Liver (tissue), 9 donors: ENCODE measurements around the gene HARBI1. TPM values are rescaled to one million over a fixed set of nuclear protein-coding genes. Genes with fewer than 3 reads are reported as not detected.

Experiments used
- DNase-seq: peaks from one replicate; pipeline ENCODE4 v3.0.0-alpha.2; 2017; ENCODE audit warnings: low spot score
- H3K27ac ChIP-seq, 2 donors: one replicate each; pipeline ENCODE4 v1.7.0; 2013; ENCODE audit warnings: inconsistent platforms in 2 of 2, low read length in 2 of 2, control low read depth in 1 of 2, low read depth in 1 of 2, mild to moderate bottlenecking in 1 of 2
- H3K27me3 ChIP-seq, 4 donors: one replicate each; pipeline versions ENCODE4 v1.6.1 to v1.7.0; 2013; ENCODE audit warnings: low read length in 3 of 4, inconsistent platforms in 1 of 4, mild to moderate bottlenecking in 1 of 4, moderate library complexity in 1 of 4; ENCODE audit not compliant: control insufficient read depth in 4 of 4, insufficient read depth in 4 of 4
- H3K36me3 ChIP-seq, 4 donors: one replicate each; pipeline versions ENCODE4 v1.6.1 to v1.7.0; 2013; ENCODE audit warnings: low read length in 3 of 4, mild to moderate bottlenecking in 3 of 4, low read depth in 1 of 4, moderate library complexity in 1 of 4; ENCODE audit not compliant: control insufficient read depth in 4 of 4, insufficient read depth in 3 of 4
- H3K4me1 ChIP-seq, 4 donors: one replicate each; pipeline versions ENCODE4 v1.6.1 to v1.7.0; 2013; ENCODE audit warnings: low read length in 3 of 4, mild to moderate bottlenecking in 3 of 4, moderate library complexity in 1 of 4; ENCODE audit not compliant: control insufficient read depth in 4 of 4, insufficient read depth in 4 of 4
- H3K4me3 ChIP-seq, 3 donors: one replicate each; pipeline versions ENCODE4 v1.6.1 to v1.7.0; 2013; ENCODE audit warnings: low read length in 3 of 3, control low read depth in 1 of 3, low read depth in 1 of 3, mild to moderate bottlenecking in 1 of 3
- H3K9ac ChIP-seq, 2 donors: one replicate each; pipeline ENCODE4 v1.7.0; 2013; ENCODE audit warnings: low read length in 2 of 2, mild to moderate bottlenecking in 2 of 2, moderate library complexity in 2 of 2, control low read depth in 1 of 2, low read depth in 1 of 2
- H3K9me3 ChIP-seq, 4 donors: one replicate each; pipeline versions ENCODE4 v1.6.1 to v1.7.0; 2013; ENCODE audit warnings: low read length in 3 of 4; ENCODE audit not compliant: control insufficient read depth in 4 of 4
- EGR1 ChIP-seq, 2 donors: IDR thresholded peaks; 2 replicates each; pipeline ENCODE4 v1.6.1; 2016 to 2018; ENCODE audit warnings: antibody characterized with exemption in 2 of 2, low read depth in 2 of 2
- FOXA1 ChIP-seq: IDR thresholded peaks from 2 replicates; pipeline ENCODE4 v1.6.1; 2016; ENCODE audit warnings: antibody characterized with exemption
- FOXA2 ChIP-seq: IDR thresholded peaks from 2 replicates; pipeline ENCODE4 v1.6.1; 2016; ENCODE audit warnings: antibody characterized with exemption
- GABPA ChIP-seq, 2 donors: IDR thresholded peaks in 1 of 2; conservative IDR thresholded peaks in 1 of 2; 2 replicates each; pipeline ENCODE4 v1.6.1; 2016; ENCODE audit warnings: antibody characterized with exemption in 2 of 2, mild to moderate bottlenecking in 1 of 2, moderate library complexity in 1 of 2
- HNF4A ChIP-seq, 2 donors: conservative IDR thresholded peaks; 2 replicates each; pipeline ENCODE4 v1.6.1; 2016; ENCODE audit warnings: antibody characterized with exemption in 2 of 2, mild to moderate bottlenecking in 2 of 2
- JUND ChIP-seq, 2 donors: IDR thresholded peaks; 2 replicates each; pipeline ENCODE4 v1.6.1; 2016; ENCODE audit warnings: antibody characterized with exemption in 2 of 2
- NR2F2 ChIP-seq: IDR thresholded peaks from 2 replicates; pipeline ENCODE4 v1.6.1; 2016; ENCODE audit warnings: antibody characterized with exemption
- RAD21 ChIP-seq, 2 donors: IDR thresholded peaks; 2 replicates each; pipeline ENCODE4 v1.6.1; 2016; ENCODE audit warnings: antibody characterized with exemption in 2 of 2, mild to moderate bottlenecking in 2 of 2
- RXRA ChIP-seq, 2 donors: IDR thresholded peaks; 2 replicates each; pipeline ENCODE4 v1.6.1; 2017 to 2018; ENCODE audit warnings: antibody characterized with exemption in 2 of 2, mild to moderate bottlenecking in 1 of 2
- SP1 ChIP-seq: IDR thresholded peaks from 2 replicates; pipeline ENCODE4 v1.6.1; 2018; ENCODE audit warnings: antibody characterized with exemption, mild to moderate bottlenecking
- TAF1 ChIP-seq: conservative IDR thresholded peaks from 2 replicates; pipeline ENCODE4 v1.6.1; 2016; ENCODE audit warnings: antibody characterized with exemption, mild to moderate bottlenecking
- YY1 ChIP-seq: IDR thresholded peaks from 2 replicates; pipeline ENCODE4 v1.6.1; 2016; ENCODE audit warnings: antibody characterized with exemption, mild to moderate bottlenecking
- WGBS: extraction: QIAGEN DNeasy Blood & Tissue Kit; methylation state at CpG from one replicate; pipeline ENCODE4 v1.1.7; 2013; 5-methylcytosine and 5-hydroxymethylcytosine counted together
- polyA plus RNA-seq, 2 donors: library from polyadenylated mRNA; stranded (reverse) in 1 of 2; unstranded in 1 of 2; fragments of 200-250 nt in 1 of 2; fragments of >200 nt in 1 of 2; fragmentation: Nextera tagmentation in 1 of 2; extraction: Ambion mirVana in 1 of 2; gene quantifications; one replicate each; pipeline versions ENCODE4 v1.2.1 to v1.2.3, GENCODE V29; 2013 to 2015
- total RNA-seq, 2 donors: library from RNA; depleted of rRNA; stranded (reverse); fragments of >200 nt; gene quantifications; one replicate each; pipeline ENCODE4 v1.2.3, GENCODE V29; 2014
- TF ChIP-seq, protein P1 (sequence below): IDR thresholded peaks from 2 replicates; pipeline ENCODE4 v1.6.1; 2016; ENCODE audit warnings: antibody characterized with exemption
- TF ChIP-seq, protein P2 (sequence below): IDR thresholded peaks from 2 replicates; pipeline ENCODE4 v1.6.1; 2016; ENCODE audit warnings: antibody characterized with exemption, mild to moderate bottlenecking
- TF ChIP-seq, protein P3 (sequence below): IDR thresholded peaks from 2 replicates; pipeline ENCODE4 v1.6.1; 2016; ENCODE audit warnings: antibody characterized with exemption
- TF ChIP-seq, protein P4 (sequence below): fragments of 150-350 bp; IDR thresholded peaks from 2 replicates; pipeline ENCODE4 v1.5.1; 2017; ENCODE audit warnings: improper control_type of control experiment, low read depth, low read length; ENCODE audit not compliant: missing input control
- TF ChIP-seq, protein P5 (sequence below): IDR thresholded peaks from 2 replicates; pipeline ENCODE4 v1.6.1; 2016; ENCODE audit warnings: antibody characterized with exemption
- donor health status: healthy.
- donor health status: healthy.
- donor health status: healthy.
- donor health status: healthy.
- donor health status: healthy.

The HARBI1 gene
- total and polyA plus RNA-seq, 4 donors, result 2.5 to 5.9 (median 3.3) TPM

DNA sequence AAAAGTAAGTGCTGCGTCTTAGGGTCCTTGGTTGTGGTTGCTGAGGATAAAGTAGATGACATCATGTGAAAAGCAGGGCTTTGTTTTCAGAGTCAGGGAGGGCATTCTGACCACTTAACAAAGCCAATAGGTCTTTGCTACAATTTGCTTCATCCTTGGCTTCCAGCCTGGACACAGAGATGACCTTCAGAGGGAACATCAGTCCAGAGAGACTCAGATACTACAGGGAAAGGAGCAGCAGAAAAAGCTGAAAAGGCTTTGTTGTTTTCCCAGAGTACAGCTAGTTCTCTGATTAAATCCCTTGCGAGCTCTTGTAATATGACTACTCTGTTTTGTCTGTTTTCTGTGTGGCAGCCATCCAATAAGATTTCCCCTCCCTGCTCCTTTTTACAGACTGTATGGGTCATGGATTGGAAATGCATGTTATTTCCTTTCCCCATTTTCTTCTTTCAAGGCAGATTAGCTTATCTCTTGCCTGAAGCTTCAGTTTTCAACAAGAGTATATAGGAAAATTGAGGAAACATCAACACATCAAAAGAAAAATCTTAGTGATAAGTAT, 32.2 kb upstream of the HARBI1 start:
- no peak overlapping the region for H3K4me3 ChIP-seq
- 70% methylated on average over 2 of the region's 2 CpGs for WGBS
- TF ChIP-seq, protein P1, sequence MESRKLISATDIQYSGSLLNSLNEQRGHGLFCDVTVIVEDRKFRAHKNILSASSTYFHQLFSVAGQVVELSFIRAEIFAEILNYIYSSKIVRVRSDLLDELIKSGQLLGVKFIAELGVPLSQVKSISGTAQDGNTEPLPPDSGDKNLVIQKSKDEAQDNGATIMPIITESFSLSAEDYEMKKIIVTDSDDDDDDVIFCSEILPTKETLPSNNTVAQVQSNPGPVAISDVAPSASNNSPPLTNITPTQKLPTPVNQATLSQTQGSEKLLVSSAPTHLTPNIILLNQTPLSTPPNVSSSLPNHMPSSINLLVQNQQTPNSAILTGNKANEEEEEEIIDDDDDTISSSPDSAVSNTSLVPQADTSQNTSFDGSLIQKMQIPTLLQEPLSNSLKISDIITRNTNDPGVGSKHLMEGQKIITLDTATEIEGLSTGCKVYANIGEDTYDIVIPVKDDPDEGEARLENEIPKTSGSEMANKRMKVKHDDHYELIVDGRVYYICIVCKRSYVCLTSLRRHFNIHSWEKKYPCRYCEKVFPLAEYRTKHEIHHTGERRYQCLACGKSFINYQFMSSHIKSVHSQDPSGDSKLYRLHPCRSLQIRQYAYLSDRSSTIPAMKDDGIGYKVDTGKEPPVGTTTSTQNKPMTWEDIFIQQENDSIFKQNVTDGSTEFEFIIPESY, result no peak
- TF ChIP-seq RXRA (IDR thresholded peaks at IDR 0.05) (peak; percentile 31 to 54), NR2F2 (peak; percentile 82), SP1 (peak; percentile 61), HNF4A (conservative IDR thresholded peaks at IDR 0.05) (peak; percentile 43 to 53), RAD21 (IDR thresholded peaks at IDR 0.05) (peak in 1 of 2 donors; percentile 41), JUND (IDR thresholded peaks at IDR 0.05) (peak in 1 of 2 donors; percentile 16), YY1 (no peak)
- TF ChIP-seq, protein P2, sequence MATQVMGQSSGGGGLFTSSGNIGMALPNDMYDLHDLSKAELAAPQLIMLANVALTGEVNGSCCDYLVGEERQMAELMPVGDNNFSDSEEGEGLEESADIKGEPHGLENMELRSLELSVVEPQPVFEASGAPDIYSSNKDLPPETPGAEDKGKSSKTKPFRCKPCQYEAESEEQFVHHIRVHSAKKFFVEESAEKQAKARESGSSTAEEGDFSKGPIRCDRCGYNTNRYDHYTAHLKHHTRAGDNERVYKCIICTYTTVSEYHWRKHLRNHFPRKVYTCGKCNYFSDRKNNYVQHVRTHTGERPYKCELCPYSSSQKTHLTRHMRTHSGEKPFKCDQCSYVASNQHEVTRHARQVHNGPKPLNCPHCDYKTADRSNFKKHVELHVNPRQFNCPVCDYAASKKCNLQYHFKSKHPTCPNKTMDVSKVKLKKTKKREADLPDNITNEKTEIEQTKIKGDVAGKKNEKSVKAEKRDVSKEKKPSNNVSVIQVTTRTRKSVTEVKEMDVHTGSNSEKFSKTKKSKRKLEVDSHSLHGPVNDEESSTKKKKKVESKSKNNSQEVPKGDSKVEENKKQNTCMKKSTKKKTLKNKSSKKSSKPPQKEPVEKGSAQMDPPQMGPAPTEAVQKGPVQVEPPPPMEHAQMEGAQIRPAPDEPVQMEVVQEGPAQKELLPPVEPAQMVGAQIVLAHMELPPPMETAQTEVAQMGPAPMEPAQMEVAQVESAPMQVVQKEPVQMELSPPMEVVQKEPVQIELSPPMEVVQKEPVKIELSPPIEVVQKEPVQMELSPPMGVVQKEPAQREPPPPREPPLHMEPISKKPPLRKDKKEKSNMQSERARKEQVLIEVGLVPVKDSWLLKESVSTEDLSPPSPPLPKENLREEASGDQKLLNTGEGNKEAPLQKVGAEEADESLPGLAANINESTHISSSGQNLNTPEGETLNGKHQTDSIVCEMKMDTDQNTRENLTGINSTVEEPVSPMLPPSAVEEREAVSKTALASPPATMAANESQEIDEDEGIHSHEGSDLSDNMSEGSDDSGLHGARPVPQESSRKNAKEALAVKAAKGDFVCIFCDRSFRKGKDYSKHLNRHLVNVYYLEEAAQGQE, result peak; percentile 39
- TF ChIP-seq, protein P3, sequence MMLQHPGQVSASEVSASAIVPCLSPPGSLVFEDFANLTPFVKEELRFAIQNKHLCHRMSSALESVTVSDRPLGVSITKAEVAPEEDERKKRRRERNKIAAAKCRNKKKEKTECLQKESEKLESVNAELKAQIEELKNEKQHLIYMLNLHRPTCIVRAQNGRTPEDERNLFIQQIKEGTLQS, result no peak
- DNase-seq, result no peak
- no peaks in the 10 kb centered on the region for H3K4me1 ChIP-seq
- H3K9ac ChIP-seq, result no peak overlapping the region
- peaks cover 15 to 66% (median 39%) of the 10 kb centered on the region in 4 donors for H3K36me3 ChIP-seq
- H3K27me3 ChIP-seq, result no peaks in the 10 kb centered on the region
- peak overlapping the region in 1 of 2 donors; percentile 37 for H3K27ac ChIP-seq
- H3K9me3 ChIP-seq, result no peaks in the 10 kb centered on the region

DNA sequence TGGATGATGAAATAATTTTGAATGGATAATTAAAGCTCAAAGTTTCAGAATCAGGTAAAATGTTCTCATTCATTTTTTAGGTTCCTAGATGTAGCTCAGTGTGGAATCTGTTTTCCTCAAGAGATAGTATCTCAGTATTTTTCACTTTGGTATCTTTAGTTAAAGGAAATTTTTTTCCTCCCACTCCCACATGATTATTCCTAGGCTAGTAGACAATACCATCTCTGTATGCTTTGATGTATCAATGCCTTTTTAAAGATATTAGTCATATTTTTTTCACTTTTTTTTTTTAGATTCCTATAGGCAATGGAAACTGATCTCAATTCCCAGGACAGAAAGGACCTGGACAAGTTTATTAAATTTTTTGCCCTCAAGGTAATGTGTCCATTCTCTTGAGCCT, 27.0 kb upstream of the HARBI1 start:
- no peak for TF ChIP-seq FOXA1
- TF ChIP-seq, protein P4, sequence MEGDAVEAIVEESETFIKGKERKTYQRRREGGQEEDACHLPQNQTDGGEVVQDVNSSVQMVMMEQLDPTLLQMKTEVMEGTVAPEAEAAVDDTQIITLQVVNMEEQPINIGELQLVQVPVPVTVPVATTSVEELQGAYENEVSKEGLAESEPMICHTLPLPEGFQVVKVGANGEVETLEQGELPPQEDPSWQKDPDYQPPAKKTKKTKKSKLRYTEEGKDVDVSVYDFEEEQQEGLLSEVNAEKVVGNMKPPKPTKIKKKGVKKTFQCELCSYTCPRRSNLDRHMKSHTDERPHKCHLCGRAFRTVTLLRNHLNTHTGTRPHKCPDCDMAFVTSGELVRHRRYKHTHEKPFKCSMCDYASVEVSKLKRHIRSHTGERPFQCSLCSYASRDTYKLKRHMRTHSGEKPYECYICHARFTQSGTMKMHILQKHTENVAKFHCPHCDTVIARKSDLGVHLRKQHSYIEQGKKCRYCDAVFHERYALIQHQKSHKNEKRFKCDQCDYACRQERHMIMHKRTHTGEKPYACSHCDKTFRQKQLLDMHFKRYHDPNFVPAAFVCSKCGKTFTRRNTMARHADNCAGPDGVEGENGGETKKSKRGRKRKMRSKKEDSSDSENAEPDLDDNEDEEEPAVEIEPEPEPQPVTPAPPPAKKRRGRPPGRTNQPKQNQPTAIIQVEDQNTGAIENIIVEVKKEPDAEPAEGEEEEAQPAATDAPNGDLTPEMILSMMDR, result no peak
- TF ChIP-seq, protein P5, sequence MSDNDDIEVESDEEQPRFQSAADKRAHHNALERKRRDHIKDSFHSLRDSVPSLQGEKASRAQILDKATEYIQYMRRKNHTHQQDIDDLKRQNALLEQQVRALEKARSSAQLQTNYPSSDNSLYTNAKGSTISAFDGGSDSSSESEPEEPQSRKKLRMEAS, result no peak
- TF ChIP-seq GABPA (IDR thresholded peaks at IDR 0.05 in 1 of 2, conservative IDR thresholded peaks at IDR 0.05 in 1 of 2), result no peak
- no peak for TF ChIP-seq NR2F2
- TF ChIP-seq RXRA (IDR thresholded peaks at IDR 0.05), result no peak
- no peak for TF ChIP-seq YY1
- no peak for TF ChIP-seq EGR1 (IDR thresholded peaks at IDR 0.05; ENCODE audit: low read depth in 2 of 2)
- TF ChIP-seq, protein P2, result no peak
- no peak for TF ChIP-seq SP1
- TF ChIP-seq, protein P3, result no peak
- TF ChIP-seq FOXA2, result no peak
- TF ChIP-seq JUND (IDR thresholded peaks at IDR 0.05), result no peak
- no peak for TF ChIP-seq TAF1
- TF ChIP-seq RAD21 (IDR thresholded peaks at IDR 0.05), result no peak
- TF ChIP-seq, protein P1, result no peak
- Histone ChIP-seq H3K36me3 (peaks cover 5 to 28% (median 16%) of the 10 kb centered on the region in 4 donors), H3K27ac (no peak overlapping the region), H3K4me1 (peaks cover 3 to 13% (median 10%) of the 10 kb centered on the region in 4 donors), H3K9ac (no peak overlapping the region), H3K27me3 (no peaks in the 10 kb centered on the region), H3K9me3 (no peaks in the 10 kb centered on the region), H3K4me3 (no peak overlapping the region)
- no peak for DNase-seq
